SH-SY5Y (cell line): ENCODE measurements around the gene UNC80.

ENCODE experiments used
- GATA2 ChIP-seq: IDR thresholded peaks from 2 replicates; pipeline ENCODE4 v1.6.1; 2011; ENCODE audit warnings: mild to moderate bottlenecking, low read depth, low read length
- GATA3 ChIP-seq: IDR thresholded peaks from 2 replicates; pipeline ENCODE4 v1.6.1; 2011; ENCODE audit warnings: low read depth, mild to moderate bottlenecking, low read length, moderate library complexity

GRCh38 chr2:209986415-209986814 lies 214.8 kb downstream of the UNC80 start:
- TF ChIP-seq GATA2 (no peak), GATA3 (no peak)
